SK-N-MC (cell line): ENCODE results near the gene SLC6A11.

ENCODE experiments used
- EZH2 ChIP-seq: fragments of 200-600 bp; sonication (generic); IDR thresholded peaks from one replicate; pipeline ENCODE4 v1.6.1; 2017; ENCODE audit warnings: antibody characterized with exemption
- POLR2AphosphoS5 ChIP-seq: IDR thresholded peaks from 2 replicates; pipeline ENCODE4 v1.6.1; 2012; ENCODE audit warnings: mild to moderate bottlenecking, low read depth, low read length, borderline replicate concordance

DNA sequence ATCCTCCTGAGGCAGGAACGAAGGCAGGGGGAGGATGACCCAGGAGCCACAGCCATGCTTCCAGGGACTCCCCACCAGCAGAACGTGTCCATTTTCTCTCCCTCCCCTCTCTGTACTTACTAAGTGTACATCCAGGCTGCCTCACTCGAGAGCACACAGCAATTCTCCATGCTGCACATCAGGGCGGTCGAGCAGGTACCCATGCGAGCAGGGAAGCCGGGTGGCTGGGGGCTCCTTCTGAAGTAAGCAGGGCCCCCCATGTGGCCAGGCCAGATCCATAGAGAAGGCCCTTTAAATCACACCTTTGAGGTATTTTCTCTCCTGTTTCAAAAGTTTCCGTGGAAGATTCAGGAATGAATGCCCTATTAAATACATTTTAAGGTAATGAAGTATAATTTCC, 41.2 kb upstream of the SLC6A11 start:
- TF ChIP-seq EZH2 (no peak), POLR2AphosphoS5 (no peak)
